Omental fat pad (tissue), 4 donors: ENCODE measurements around the gene OR4E1. TPM values are rescaled to one million over a fixed set of nuclear protein-coding genes. Genes with fewer than 3 reads are reported as not detected.

Experiments used
- ATAC-seq: fragments of 150-250 bp; one replicate; pipeline ENCODE4 v1.9.1; 2016; ENCODE audit warnings: mild to moderate bottlenecking, moderate library complexity; ENCODE audit not compliant: low FRiP score
- DNase-seq: peaks from one replicate; pipeline ENCODE4 v3.0.0-alpha.2; 2019; ENCODE audit warnings: low spot score
- total RNA-seq, 4 donors: library from RNA; depleted of rRNA; stranded (reverse); fragments of >200 nt; gene quantifications; one replicate each; pipeline ENCODE4 v1.1.0, GENCODE V29; 2016
- TF ChIP-seq, protein P1 (sequence below), 3 donors: fragments of 450-650 bp; IDR thresholded peaks; one replicate each; pipeline ENCODE4 v1.5.1; 2016 to 2017; ENCODE audit warnings: antibody characterized with exemption in 3 of 3, mild to moderate bottlenecking in 3 of 3, moderate library complexity in 2 of 3

OR4E1 gene
- total RNA-seq, 4 donors from 2014 or later = not detected

DNA sequence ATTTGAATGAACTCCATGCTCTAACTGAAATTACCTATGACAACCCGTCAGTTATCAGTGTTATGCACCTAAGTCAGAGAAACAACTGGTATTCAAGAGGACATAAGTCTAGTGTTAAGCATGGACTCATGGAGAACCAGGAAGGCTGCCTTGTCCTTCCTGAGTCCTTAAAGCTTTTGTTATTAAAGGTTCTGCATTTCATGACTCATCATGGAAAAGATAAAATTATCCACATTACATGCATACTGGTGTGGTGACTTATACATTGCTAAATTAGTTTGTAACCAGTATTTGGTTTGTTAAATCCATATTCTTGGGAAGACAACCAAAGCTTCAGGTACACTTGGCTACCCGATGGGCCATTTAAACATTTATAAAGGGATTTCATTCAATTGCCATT is 6.5 kb upstream of the OR4E1 start:
- TF ChIP-seq, protein P1, sequence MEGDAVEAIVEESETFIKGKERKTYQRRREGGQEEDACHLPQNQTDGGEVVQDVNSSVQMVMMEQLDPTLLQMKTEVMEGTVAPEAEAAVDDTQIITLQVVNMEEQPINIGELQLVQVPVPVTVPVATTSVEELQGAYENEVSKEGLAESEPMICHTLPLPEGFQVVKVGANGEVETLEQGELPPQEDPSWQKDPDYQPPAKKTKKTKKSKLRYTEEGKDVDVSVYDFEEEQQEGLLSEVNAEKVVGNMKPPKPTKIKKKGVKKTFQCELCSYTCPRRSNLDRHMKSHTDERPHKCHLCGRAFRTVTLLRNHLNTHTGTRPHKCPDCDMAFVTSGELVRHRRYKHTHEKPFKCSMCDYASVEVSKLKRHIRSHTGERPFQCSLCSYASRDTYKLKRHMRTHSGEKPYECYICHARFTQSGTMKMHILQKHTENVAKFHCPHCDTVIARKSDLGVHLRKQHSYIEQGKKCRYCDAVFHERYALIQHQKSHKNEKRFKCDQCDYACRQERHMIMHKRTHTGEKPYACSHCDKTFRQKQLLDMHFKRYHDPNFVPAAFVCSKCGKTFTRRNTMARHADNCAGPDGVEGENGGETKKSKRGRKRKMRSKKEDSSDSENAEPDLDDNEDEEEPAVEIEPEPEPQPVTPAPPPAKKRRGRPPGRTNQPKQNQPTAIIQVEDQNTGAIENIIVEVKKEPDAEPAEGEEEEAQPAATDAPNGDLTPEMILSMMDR (IDR thresholded peaks at IDR 0.05) = no peak
- ATAC-seq (no peak), DNase-seq (no peak)

DNA sequence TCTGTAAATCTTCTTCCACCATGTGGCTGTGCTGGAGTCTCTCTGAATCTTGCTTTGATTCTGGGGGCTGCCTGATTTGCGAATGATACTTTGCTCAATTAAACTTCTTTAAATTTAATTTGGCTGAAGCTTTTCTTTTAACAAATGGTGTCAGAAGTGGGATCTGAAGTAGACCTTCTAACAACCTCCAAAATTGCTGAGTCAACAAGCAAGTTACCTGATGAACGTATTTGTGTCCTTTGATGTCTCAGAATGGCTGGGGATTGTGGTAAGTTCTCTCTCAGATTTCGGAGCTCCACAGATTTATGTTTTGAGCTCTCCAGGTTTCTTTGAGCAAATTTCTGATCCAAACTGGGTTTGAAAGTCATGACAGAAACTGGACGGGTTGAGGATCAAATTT is 1.9 kb upstream of the OR4E1 start:
- ATAC-seq (no peak), DNase-seq (no peak)
- TF ChIP-seq, protein P1 (IDR thresholded peaks at IDR 0.05) = no peak

DNA sequence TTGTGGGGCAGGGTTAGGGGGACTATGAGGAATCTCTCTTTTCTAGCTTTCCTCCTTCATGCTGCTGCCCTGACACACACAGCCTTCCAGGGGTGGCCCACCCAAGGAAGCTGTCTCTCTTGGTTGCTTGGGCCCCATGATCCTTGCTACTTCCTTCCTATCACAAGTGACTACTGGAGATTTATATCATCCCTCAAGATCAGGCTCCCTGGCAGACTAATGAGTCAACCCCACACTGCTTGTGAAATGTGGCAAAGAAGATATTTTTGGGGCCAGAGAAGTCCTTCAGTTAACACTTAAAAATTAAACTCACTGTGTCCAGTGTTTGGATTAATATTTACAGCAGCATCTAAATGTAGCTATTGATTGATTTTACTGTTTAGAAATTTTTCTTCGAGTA is 1.5 kb downstream of the OR4E1 start:
- no peak for DNase-seq
- ATAC-seq = no peak
- TF ChIP-seq, protein P1 (IDR thresholded peaks at IDR 0.05) = no peak

DNA sequence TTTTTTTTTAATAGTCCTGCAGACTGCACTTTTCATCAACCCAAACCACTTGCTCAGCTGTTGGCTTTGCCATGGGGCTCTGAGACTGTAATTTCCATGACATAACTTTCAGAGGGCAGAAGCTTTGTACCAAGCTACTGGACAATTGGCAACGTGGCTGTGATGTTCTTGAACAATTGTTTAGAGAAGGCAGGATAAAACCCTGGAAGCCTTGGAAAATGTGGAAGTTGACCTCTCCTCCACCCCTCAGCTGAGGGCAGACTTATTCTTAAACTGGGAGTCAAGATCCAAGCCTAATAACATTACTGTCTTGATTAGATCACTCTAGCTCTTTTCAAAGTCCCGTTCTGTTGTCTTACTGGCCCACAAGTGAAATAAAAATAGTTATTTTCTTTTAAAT is 2.2 kb downstream of the OR4E1 start:
- TF ChIP-seq, protein P1 (IDR thresholded peaks at IDR 0.05) = no peak
- no peak for ATAC-seq
- no peak for DNase-seq

DNA sequence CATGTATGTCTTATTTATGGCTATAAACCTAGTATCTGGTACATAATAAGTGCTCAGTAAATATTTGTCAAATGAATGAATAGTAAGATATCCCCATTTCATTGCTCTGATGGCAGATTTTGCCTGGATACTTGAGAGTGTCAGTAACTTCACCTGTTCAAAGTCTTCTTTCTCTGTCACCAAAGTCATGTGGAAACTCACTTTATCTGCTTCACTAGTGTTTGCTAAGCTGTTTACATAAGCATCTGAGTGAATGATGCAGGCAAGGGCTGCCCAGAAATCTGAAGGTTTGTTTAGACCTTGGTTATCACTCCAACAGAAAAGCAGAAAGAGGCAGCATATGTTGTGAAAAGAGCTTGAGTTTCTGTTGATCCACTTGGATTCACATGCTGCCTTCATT is 4.3 kb downstream of the OR4E1 start:
- ATAC-seq (no peak), DNase-seq (no peak)
- TF ChIP-seq, protein P1 (IDR thresholded peaks at IDR 0.05) = no peak

DNA sequence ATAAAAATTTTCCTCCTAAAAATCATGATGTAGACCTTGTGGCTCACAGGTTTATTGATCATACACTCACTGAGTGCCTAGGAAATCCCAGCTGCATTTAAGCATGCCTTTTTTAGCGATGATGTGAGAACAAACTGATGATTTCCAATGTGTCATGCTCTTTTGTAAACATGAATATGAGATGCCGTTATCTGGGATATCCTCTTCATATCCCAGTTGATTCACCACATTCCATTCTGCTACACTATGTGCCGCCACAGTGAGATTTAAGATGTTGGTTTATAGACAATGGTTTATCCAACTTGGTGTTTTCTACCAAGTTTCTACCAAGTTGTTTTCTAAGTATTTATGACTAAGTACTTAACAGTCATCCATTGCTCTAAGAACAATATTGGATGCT is 5.2 kb downstream of the OR4E1 start:
- DNase-seq = no peak
- TF ChIP-seq, protein P1 (IDR thresholded peaks at IDR 0.05) = no peak
- ATAC-seq = no peak

DNA sequence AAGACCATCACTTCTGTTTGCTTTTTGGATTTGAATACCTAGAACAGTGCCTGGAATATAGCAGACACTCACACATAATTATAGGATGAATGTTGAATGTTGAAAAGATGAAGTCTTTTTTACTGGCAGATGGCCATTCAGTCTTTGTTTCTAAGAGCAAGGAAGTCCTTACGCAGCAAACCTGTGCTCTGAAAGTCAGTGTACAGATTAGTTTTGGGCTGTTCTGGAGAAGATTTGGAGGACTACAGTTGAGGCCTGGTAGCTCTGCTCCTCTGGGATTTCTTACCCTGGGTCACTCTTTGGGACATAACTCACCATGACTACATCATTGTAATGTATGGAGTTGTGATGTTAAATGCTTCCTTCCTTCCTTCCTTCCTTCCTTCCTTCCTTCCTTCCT is 16.6 kb downstream of the OR4E1 start:
- DNase-seq (no peak), ATAC-seq (no peak)
- TF ChIP-seq, protein P1 (IDR thresholded peaks at IDR 0.05) = no peak
